GM23338 (cell line): Measurements from ENCODE around the gene GNPTG. TPM values are rescaled to one million over a fixed set of nuclear protein-coding genes. Genes with fewer than 3 reads are reported as not detected.
A peak's percentile ranks its signal among the peaks of the same experiment; 100 is the strongest.

ENCODE experiments used
- ATAC-seq: fragments of 200-7000 bp; cut with Tn5 transposase; 3 replicates; pipeline ENCODE4 v1.9.1; 2020
- DNase-seq: peaks from one replicate; pipeline ENCODE4 v3.0.0-alpha.2; 2015; ENCODE audit warnings: low spot score
- H2AFZ ChIP-seq: fragments of 200-600 bp; sonication (generic); 2 replicates; pipeline ENCODE4 v1.8.0; 2016; ENCODE audit warnings: antibody characterized with exemption, mild to moderate bottlenecking, moderate library complexity
- H3F3A ChIP-seq: fragments of 200-600 bp; sonication (generic); replicated peaks from 2 replicates; pipeline ENCODE4 v1.8.0; 2017; ENCODE audit warnings: antibody characterized with exemption, mixed run types, low read depth
- H3K27ac ChIP-seq: fragments of 200-600 bp; sonication (generic); 2 replicates; pipeline ENCODE4 v1.6.1; 2016; ENCODE audit warnings: low read depth
- H3K27me3 ChIP-seq: fragments of 200-600 bp; sonication (generic); 2 replicates; pipeline ENCODE4 v1.8.0; 2016; ENCODE audit warnings: mild to moderate bottlenecking, mixed run types, moderate library complexity; ENCODE audit not compliant: insufficient read depth
- H3K36me3 ChIP-seq: fragments of 200-600 bp; sonication (generic); 2 replicates; pipeline ENCODE4 v1.8.0; 2016; ENCODE audit warnings: mild to moderate bottlenecking; ENCODE audit not compliant: insufficient read depth
- H3K4me1 ChIP-seq: fragments of 200-600 bp; sonication (generic); 2 replicates; pipeline ENCODE4 v1.8.0; 2016; ENCODE audit warnings: mild to moderate bottlenecking, moderate library complexity; ENCODE audit not compliant: insufficient read depth
- H3K4me2 ChIP-seq: fragments of 200-600 bp; sonication (generic); 2 replicates; pipeline ENCODE4 v1.7.1; 2017; ENCODE audit warnings: mixed run types
- H3K4me3 ChIP-seq: fragments of 200-600 bp; sonication (generic); 2 replicates; pipeline ENCODE4 v1.6.1; 2016; ENCODE audit warnings: mixed run types
- H3K79me2 ChIP-seq: fragments of 200-600 bp; sonication (generic); replicated peaks from 2 replicates; pipeline ENCODE4 v1.8.0; 2017; ENCODE audit warnings: mild to moderate bottlenecking; ENCODE audit not compliant: insufficient read depth
- H3K9me2 ChIP-seq: fragments of 200-600 bp; sonication (generic); 2 replicates; pipeline ENCODE4 v1.8.0; 2017; ENCODE audit not compliant: insufficient read depth
- H4K20me1 ChIP-seq: fragments of 200-600 bp; sonication (generic); replicated peaks from 2 replicates; pipeline ENCODE4 v1.8.0; 2017; ENCODE audit warnings: mild to moderate bottlenecking; ENCODE audit not compliant: insufficient read depth
- H3K27ac Mint-ChIP-seq: 2 replicates; pipeline ENCODE4 v1.8.0; 2020; ENCODE audit warnings: inconsistent platforms, mild to moderate bottlenecking, moderate library complexity, mixed read lengths
- H3K27me3 Mint-ChIP-seq: 3 replicates; pipeline ENCODE4 v1.8.0; 2022; ENCODE audit warnings: low read depth, mild to moderate bottlenecking, moderate library complexity, mixed read lengths, inconsistent platforms; ENCODE audit not compliant: insufficient read depth, poor library complexity
- H3K36me3 Mint-ChIP-seq: 3 replicates; pipeline ENCODE4 v1.8.0; 2021; ENCODE audit warnings: low read depth, mild to moderate bottlenecking, inconsistent platforms, moderate library complexity, mixed read lengths
- H3K4me1 Mint-ChIP-seq: 3 replicates; pipeline ENCODE4 v1.8.0; 2020; ENCODE audit warnings: mild to moderate bottlenecking, inconsistent platforms, mixed read lengths
- H3K4me3 Mint-ChIP-seq: 3 replicates; pipeline ENCODE4 v1.8.0; 2021; ENCODE audit warnings: moderate library complexity, mild to moderate bottlenecking, inconsistent platforms, mixed read lengths
- H3K9me3 Mint-ChIP-seq: 3 replicates; pipeline ENCODE4 v1.8.0; 2020; ENCODE audit warnings: moderate library complexity, mild to moderate bottlenecking, inconsistent platforms, mixed read lengths
- CREB1 ChIP-seq: fragments of 250-450 bp; sonication (Bioruptor Pico); IDR thresholded peaks from 2 replicates; pipeline ENCODE4 v1.5.0; 2020; ENCODE audit warnings: low read depth, mild to moderate bottlenecking, moderate library complexity
- CTCF ChIP-seq, 2 experiments: fragments of 200-600 bp in 1 of 2; sonication (generic) in 1 of 2; conservative IDR thresholded peaks; 2 replicates each; pipeline versions ENCODE4 v1.5.1 to v1.6.1; 2016 to 2017; ENCODE audit warnings: antibody characterized with exemption in 2 of 2, low read depth in 2 of 2, mild to moderate bottlenecking in 2 of 2, moderate library complexity in 1 of 2
- EZH2phosphoT487 ChIP-seq: fragments of 200-600 bp; sonication (generic); IDR thresholded peaks from one replicate; pipeline ENCODE4 v1.8.1; 2018; ENCODE audit warnings: antibody characterized with exemption; ENCODE audit not compliant: unreplicated experiment
- JUNB ChIP-seq: IDR thresholded peaks from one replicate; pipeline ENCODE4 v1.6.1; 2016; ENCODE audit warnings: antibody characterized with exemption; ENCODE audit not compliant: unreplicated experiment
- NANOG ChIP-seq: IDR thresholded peaks from 2 replicates; pipeline ENCODE4 v1.6.1; 2016; ENCODE audit warnings: antibody characterized with exemption, borderline replicate concordance
- POLR2AphosphoS5 ChIP-seq: IDR thresholded peaks from 2 replicates; pipeline ENCODE4 v1.6.1; 2016; ENCODE audit warnings: antibody characterized with exemption, low read depth
- REST ChIP-seq: IDR thresholded peaks from one replicate; pipeline ENCODE4 v1.6.1; 2018; ENCODE audit warnings: antibody characterized with exemption; ENCODE audit not compliant: unreplicated experiment
- ZNF462 ChIP-seq: fragments of 250-450 bp; sonication (Bioruptor Pico); IDR thresholded peaks from 2 replicates; pipeline ENCODE4 v1.5.0; 2020; ENCODE audit warnings: mild to moderate bottlenecking, moderate library complexity
- polyA plus RNA-seq: library from polyadenylated mRNA; unstranded; fragments of >200 nt; fragmentation: Nextera tagmentation; extraction: Ambion mirVana; gene quantifications from 2 replicates; pipeline ENCODE4 v1.2.1, GENCODE V29; 2016
- total RNA-seq: library from RNA; depleted of rRNA; stranded (reverse); fragments of >200 nt; shearing (Covaris generic); gene quantifications from 2 replicates; pipeline ENCODE4 v1.2.3, GENCODE V29; 2014

GNPTG gene
- total and polyA plus RNA-seq, 2 experiments from 2014 or later: 23.3 to 41.0 TPM

GRCh38 chr16:1343428-1344242 is 8.1 kb upstream of the GNPTG start:
- TF ChIP-seq POLR2AphosphoS5 (0 out of 2 replicates have a peak, but pooled peaks have one; percentile 33), JUNB (no peak)
- Histone ChIP-seq H3K27me3 (no peaks in the 10 kb centered on the region), H3F3A (no peaks in the 10 kb centered on the region), H3K4me3 (peak overlapping the region; percentile 51), H3K27ac (no peak overlapping the region), H3K36me3 (no peaks in the 10 kb centered on the region), H4K20me1 (no peaks in the 10 kb centered on the region; the same call in 1 of the 2 replicates), H3K4me1 (no peaks in the 10 kb centered on the region; the same call in 1 of the 2 replicates), H3K4me2 (peak overlapping the region; percentile 88), H3K79me2 (no peaks in the 10 kb centered on the region), H3K9me2 (no peaks in the 10 kb centered on the region), H2AFZ (no peak overlapping the region)
- ATAC-seq: peak; percentile 2
- H3K4me3 Mint-ChIP-seq: peak overlapping the region; percentile 75
- H3K9me3 Mint-ChIP-seq: no peaks in the 10 kb centered on the region
- peaks cover 20% of the 10 kb centered on the region for H3K27me3 Mint-ChIP-seq
- H3K4me1 Mint-ChIP-seq: peaks cover 6% of the 10 kb centered on the region; the same call in 2 of the 3 replicates
- H3K36me3 Mint-ChIP-seq: no peaks in the 10 kb centered on the region
- no peak overlapping the region for H3K27ac Mint-ChIP-seq
- no peak for DNase-seq

GRCh38 chr16:1344499-1344898 is 7.2 kb upstream of the GNPTG start:
- peaks cover 20% of the 10 kb centered on the region for H3K27me3 Mint-ChIP-seq
- Histone ChIP-seq H2AFZ (no peak overlapping the region), H4K20me1 (peaks cover 2% of the 10 kb centered on the region; the same call in 1 of the 2 replicates), H3F3A (no peaks in the 10 kb centered on the region), H3K27me3 (no peaks in the 10 kb centered on the region), H3K36me3 (no peaks in the 10 kb centered on the region; the same call in 1 of the 2 replicates), H3K79me2 (no peaks in the 10 kb centered on the region), H3K9me2 (no peaks in the 10 kb centered on the region), H3K4me1 (no peaks in the 10 kb centered on the region; the same call in 1 of the 2 replicates), H3K4me2 (no peak overlapping the region), H3K4me3 (no peak overlapping the region), H3K27ac (no peak overlapping the region)
- no peak overlapping the region for H3K27ac Mint-ChIP-seq
- no peaks in the 10 kb centered on the region; the same call in 2 of the 3 replicates for H3K9me3 Mint-ChIP-seq
- H3K4me3 Mint-ChIP-seq: peak overlapping the region; percentile 24; the same call in 1 of the 3 replicates
- H3K36me3 Mint-ChIP-seq: no peaks in the 10 kb centered on the region
- DNase-seq: no peak
- no peak for ATAC-seq
- H3K4me1 Mint-ChIP-seq: peaks cover 6% of the 10 kb centered on the region; the same call in 2 of the 3 replicates
- no peak for TF ChIP-seq CREB1 (CRISPR knock-in tag)
- TF ChIP-seq EZH2phosphoT487: no peak
- TF ChIP-seq CTCF (conservative IDR thresholded peaks at IDR 0.05; ENCODE audit: low read depth in 2 of 2): no peak
- TF ChIP-seq REST: no peak
- TF ChIP-seq NANOG: no peak
- no peak for TF ChIP-seq ZNF462 (CRISPR knock-in tag)
